ENCODE data around the gene CCSER1.
A peak's percentile ranks its signal among the peaks of the same experiment; 100 is the strongest.
"Not testable (repeated sequence)": the region's sequence is repeated elsewhere in the genome, so short reads cannot be mapped to it uniquely, and the experiment has no call there.

Gene CCSER1

GRCh38 chr4:91373546-91373945 is 1246.4 kb downstream of the CCSER1 start:
- no peak for DNase-seq (ENCODE audit: low spot score)

DNA sequence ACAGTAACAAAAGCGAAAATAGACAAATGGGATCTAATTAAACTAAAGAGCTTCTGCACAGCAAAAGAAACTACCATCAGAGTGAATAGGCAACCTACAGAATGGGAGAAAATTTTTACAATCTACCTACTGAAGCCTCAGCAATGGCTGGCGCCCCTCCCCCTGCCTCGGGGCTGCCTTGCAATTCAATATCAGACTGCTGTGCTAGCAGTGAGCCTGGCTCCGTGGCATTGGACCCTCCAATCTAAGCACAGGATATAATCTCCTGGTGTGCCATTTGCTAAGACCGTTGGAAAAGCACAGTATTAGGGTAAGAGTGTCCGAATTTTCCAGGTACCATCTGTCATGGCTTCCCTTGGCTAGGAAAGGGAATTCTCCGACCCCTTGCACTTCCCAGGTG is 1278.2 kb downstream of the CCSER1 start:
- not testable (repeated sequence) for DNase-seq (ENCODE audit: low spot score)

DNA sequence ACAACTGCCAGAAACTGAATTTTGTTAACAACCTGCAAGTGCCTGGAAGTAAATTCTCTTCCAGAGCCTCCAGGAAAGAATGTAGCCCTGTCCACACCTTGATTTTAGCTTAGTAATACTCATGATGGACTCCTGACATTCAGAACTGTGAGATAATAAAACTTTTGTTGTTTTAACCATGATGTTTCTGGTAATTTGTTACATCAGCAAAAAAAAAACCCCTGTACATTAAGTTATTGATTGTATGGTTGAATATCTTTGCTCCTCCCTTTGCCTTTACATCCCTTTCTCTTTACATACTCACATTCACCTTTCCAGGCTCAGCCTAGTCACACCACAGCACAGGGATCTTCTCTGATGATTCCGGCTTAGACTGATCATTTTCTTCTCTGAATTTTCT is 1294.8 kb downstream of the CCSER1 start:
- DNase-seq (ENCODE audit: low spot score): no peak

DNA sequence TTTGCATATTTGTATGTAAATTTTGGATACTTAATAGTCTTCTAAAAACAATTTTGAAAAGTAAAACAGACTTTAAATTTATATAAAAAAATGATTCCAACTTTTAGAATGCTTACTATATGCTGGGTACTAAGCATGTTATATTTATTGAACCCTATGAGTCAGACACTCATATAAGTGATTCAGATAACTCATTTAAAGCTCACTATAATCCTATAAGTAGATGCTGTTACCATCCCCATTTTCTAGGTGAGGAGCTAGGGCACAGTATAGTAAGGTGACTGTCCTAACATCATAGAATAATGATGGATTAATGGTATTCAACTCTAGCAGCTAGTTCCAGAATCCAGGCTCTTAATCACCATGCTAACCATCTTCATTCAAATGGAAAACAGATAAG is 1299.5 kb downstream of the CCSER1 start:
- no peak for DNase-seq (ENCODE audit: low spot score)

- no peak for DNase-seq (ENCODE audit: low spot score)
These were observed 1300.0 kb downstream of the CCSER1 start for GRCh38 chr4:91427171-91427570.

- DNase-seq (ENCODE audit: low spot score): no peak
These were observed 1307.4 kb downstream of the CCSER1 start for GRCh38 chr4:91434631-91435030.

GRCh38 chr4:91436556-91436955 is 1309.4 kb downstream of the CCSER1 start:
- DNase-seq (ENCODE audit: low spot score): no peak

GRCh38 chr4:91447168-91447567 is 1320.0 kb downstream of the CCSER1 start:
- no peak for DNase-seq (ENCODE audit: low spot score)

DNA sequence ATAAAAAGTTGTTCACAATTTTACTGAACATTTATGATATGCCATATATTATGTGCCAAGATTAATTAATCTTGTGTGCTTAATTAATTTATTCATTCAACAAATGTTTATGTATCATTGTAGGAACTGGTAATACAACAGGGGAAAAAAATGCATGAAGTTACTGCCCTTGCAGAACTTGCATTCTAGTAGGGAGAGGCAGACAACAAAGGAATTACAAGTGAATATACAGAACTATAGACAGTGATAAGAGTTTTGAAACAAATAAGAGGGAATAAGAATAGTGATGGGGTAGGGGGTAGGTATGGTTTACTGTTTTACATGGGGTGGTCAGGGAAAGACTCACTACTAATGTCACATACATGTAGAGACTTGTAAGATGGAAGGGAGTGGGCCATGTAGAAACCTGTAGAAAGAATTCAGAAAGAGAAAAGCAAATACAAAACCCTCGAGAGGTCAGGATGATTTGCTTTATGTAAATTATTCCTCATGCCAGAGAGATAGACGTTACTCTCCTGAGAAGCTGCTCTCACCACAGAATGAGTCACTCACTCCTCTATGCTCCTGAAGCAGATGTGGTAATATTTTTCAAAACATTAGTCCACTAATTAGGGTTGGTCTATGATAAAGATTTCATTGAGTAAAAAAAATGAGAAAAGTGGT is 1321.6 kb downstream of the CCSER1 start:
- DNase-seq (ENCODE audit: low spot score): no peak

DNA sequence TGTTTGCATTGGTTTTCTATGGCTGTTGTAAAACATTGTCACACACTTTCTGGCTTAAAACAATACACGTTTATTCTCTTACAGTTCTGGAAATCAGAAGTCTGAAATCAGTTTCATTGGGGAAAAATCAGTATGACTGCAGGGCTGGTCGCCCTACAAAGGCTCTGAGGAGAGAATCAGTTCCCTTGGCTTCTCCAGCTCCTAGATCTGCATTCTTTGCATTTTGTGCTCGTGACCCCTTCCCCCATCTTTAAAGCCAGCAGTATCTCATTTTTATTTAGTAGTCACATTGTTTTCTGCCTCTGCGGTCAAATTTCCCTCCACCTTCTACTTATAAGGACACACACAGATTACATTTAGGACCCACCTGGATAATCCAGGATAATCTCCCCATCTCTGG is 1326.9 kb downstream of the CCSER1 start:
- DNase-seq (ENCODE audit: low spot score): no peak

DNA sequence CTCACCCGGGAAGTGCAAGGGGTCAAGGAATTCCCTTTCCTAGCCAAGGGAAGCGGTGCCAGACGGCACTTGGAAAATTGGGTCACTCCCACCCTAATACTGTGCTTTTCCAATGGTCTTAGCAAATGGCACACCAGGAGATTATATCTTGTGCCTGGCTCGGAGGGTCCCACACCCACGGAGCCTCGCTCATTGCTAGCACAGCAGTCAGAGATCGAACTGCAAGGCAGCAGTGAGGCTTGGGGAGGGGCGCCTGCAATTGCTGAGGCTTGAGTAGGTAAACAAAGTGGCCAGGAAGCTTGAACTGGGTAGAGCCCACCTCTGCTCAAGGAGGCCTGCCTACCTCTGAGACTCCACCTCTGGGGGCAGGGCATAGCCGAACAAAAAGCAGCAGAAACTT is 1335.4 kb downstream of the CCSER1 start:
- not testable (repeated sequence) for DNase-seq (ENCODE audit: low spot score)

DNA sequence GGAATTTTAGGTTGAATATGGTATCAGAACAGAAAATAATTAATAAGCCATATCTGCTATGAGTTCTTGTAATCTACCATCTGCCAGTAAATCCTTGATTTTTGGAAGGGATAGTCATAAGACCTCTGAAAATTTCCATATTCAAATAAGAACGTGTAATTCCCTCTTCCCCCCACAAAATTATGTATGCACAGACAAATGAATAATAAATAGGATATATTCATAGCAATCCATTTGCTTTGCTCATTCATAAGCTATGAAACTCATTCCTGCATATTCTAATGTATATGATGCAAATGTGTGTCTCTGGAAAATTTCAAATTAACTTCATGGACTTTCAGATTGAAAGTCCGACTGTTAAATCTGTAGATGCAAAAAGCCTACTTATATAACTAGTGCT is 1343.5 kb downstream of the CCSER1 start:
- no peak for DNase-seq (ENCODE audit: low spot score)

DNA sequence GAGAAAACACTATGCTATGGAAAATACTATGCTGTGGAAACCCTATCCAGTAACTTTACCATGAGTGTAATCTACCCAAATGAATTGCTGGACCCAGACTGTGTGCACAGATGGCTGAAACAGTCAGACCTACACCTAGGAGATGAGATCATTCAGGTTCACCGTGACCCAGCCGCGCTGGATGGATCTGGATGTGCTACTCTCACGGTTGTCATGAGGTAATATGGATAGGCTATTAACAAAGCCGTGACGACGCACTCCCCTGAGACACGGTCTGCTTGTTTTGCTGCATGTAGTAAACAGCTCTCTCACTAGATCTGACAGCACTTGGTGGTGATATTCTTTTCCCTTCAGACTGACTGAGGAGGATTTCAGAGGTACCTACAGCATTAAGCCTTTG is 1344.1 kb downstream of the CCSER1 start:
- no peak for DNase-seq (ENCODE audit: low spot score)

GRCh38 chr4:91472046-91472445 is 1344.9 kb downstream of the CCSER1 start:
- no peak for DNase-seq (ENCODE audit: low spot score)

DNA sequence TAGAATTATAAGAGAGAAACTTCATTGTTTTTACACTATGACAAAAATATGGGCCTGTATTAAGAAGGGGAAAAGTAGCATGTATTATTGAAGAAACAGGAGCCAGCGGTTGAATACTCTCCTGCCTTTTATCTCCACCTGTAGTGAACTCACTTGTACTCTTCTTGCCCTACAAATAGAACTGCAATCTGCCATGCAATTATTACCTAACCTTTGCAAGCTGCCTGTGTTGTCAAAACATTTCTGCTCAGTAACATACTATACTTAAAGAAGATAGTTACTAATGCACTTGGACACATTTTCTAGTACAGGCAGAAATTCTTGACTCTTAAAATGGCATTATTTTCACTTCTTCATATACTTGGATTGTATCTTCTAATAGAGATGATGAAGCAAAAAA is 1358.2 kb downstream of the CCSER1 start:
- DNase-seq (ENCODE audit: low spot score): peak; percentile 12

DNA sequence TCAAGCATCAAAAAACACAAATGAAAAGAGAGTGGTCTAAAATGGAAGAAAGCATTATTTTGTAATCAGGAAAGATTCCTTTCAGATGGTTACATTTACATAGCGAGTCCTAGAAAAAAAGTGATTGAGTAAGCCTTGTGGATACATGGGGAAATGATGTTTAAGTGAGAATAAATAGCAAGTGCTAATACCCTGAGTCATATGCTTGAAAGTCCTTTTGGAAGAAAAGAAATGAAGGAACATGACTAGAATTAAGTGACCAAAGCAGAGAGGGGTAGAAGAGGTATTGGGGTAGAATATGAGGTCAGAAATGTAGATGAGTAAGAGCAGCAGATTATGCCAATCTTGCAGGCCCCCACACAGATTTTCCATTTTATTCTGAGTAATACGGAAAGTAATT is 1361.8 kb downstream of the CCSER1 start:
- no peak for DNase-seq (ENCODE audit: low spot score)

DNA sequence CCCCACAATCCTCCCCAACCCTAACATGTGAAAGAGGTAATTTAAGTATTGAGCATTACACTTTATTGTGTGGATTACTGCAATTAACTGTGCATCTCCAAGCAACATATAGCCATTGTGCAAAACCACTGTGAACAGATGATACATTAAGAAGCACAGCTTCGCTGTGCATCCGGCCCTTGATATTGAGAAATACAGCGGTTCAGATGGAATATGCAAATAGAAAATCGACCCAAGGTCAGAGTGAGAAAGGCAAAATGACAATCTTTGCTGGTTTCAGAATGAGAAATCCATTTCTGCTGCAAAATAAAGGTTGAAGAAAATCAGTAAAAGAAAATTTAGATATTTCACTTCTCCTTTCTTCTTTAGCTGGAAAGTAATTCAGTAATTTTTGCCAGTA is 1370.7 kb downstream of the CCSER1 start:
- no peak for DNase-seq (ENCODE audit: low spot score)

DNA sequence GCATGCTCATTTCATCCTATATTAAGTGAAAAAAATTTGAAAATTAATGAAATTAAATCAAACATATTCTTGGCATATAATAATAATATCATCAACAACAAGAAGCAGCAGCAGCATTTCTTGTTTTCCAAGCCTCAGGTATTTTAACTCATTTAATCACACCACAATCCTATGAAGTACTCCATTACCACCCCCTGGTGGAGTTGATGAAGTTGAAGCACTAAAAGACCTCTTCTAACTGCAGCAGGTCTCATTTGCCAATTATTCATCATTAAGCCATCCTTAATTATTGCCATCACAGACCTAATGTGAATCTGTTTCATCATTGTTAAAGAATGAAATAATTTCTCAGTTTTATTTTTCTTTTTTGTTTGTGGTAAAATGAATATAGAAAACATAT is 1375.2 kb downstream of the CCSER1 start:
- no peak for DNase-seq (ENCODE audit: low spot score)

GRCh38 chr4:91513326-91513725 is 1386.1 kb downstream of the CCSER1 start:
- DNase-seq (ENCODE audit: low spot score): no peak

DNA sequence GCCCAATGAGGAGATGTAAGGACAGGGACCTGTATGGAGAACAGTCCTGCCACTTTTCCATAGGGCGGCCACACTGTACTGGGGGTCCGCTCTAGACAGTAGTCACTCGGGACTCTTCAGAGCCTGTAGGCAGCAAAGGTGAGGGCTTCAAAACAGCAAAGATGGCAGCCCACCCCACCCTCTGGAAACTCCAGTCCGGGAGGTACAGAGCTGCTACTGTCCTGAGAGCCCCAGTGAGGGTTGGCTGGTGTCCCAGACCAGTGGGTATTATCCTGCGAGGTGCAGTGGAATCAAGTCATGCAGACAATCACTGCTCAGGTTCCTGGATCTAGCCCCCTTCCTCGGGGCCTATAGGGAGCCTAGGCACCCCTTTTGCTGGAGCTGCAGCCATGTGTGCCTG is 1392.0 kb downstream of the CCSER1 start:
- no peak for DNase-seq (ENCODE audit: low spot score)

- no peak for DNase-seq (ENCODE audit: low spot score)
These were observed 1398.4 kb downstream of the CCSER1 start for GRCh38 chr4:91525621-91526020.

DNA sequence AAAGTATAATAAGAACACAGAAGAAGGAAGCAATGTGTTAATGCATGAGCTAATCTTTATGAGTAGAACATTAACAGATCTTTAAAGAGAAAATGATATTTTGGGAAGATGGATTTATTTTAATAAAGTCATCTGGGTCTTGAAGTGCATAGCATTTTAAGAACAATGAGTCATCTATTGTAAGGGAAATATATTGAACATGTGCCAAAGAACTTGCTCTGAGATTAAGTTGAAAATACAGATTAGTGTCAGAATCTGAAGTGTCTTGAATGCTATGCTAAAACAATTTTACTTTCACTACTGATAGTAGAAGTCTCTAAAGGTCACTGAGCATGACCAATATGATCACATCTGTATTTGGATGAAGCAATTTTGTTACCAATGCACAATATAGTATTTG is 1399.9 kb downstream of the CCSER1 start:
- no peak for DNase-seq (ENCODE audit: low spot score)

- no peak for DNase-seq (ENCODE audit: low spot score)
These were observed 1440.4 kb downstream of the CCSER1 start for GRCh38 chr4:91567594-91567993.

DNA sequence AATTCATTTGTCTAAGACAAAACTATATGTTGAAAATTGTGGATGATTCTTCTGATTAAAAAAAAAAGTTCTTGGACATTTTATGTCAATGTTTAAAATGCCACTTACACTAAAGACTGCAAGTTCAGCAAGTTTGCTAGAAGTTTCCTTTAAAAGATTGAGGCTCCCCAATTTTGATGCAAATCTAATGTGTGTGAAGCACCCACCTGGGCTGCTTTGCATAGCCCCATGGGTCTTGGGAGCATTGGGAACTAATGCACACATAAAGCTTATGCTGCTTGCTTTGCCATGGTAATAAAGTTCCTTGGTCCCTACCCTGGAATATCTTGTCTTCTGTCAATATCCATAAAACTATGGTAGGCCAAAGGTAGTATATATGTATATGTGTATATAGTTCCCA is 1450.7 kb downstream of the CCSER1 start:
- no peak for DNase-seq (ENCODE audit: low spot score)

DNA sequence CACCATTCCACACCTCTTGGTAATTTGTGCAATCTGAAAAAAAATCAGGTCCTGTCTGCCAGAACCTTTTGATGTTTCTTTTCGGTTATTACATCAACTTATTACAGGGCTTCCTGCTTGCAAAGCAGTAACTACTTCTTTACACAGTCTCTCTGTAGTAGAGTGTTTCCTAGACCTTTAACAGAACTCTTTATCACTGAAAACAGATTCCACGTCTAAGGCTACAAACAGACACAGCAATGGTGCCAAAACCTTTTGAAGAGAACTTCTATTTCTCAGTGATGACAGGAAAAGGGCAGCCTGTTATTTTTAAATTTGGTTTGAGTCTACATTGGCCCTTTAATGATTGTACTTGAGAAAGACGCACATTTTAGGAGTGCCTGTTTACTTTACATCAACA is 1463.1 kb downstream of the CCSER1 start:
- no peak for DNase-seq (ENCODE audit: low spot score)
